Right atrium auricular region (tissue), 2 donors: Measurements from ENCODE around the gene RAB17. TPM values are rescaled to one million over a fixed set of nuclear protein-coding genes. Genes with fewer than 3 reads are reported as not detected.
A peak's percentile ranks its signal among the peaks of the same experiment; 100 is the strongest.

Experiments used
- DNase-seq: peaks from one replicate; pipeline ENCODE4 v3.0.0-alpha.2; 2019; ENCODE audit warnings: low spot score
- H3K27ac ChIP-seq, 2 donors: fragments of 200-600 bp; sonication (generic); 1 replicate in 1 of 2; 2 replicates in 1 of 2; pipeline ENCODE4 v1.5.1; 2016 to 2019
- H3K27me3 ChIP-seq, 2 donors: fragments of 200-600 bp; sonication (generic); one replicate each; pipeline versions ENCODE4 v1.5.1 to v1.6.0; 2017 to 2019
- H3K36me3 ChIP-seq: fragments of 200-600 bp; sonication (generic); one replicate; pipeline ENCODE4 v1.5.1; 2016
- H3K4me1 ChIP-seq, 2 donors: fragments of 200-600 bp; sonication (generic); one replicate each; pipeline versions ENCODE4 v1.5.1 to v1.6.0; 2017 to 2019
- H3K4me3 ChIP-seq, 2 donors: fragments of 200-600 bp; sonication (generic); 1 replicate in 1 of 2; 2 replicates in 1 of 2; pipeline ENCODE4 v1.5.1; 2017 to 2019; ENCODE audit warnings: mild to moderate bottlenecking in 1 of 2, moderate library complexity in 1 of 2
- H3K9me3 ChIP-seq, 2 donors: fragments of 200-600 bp; sonication (generic); one replicate each; pipeline ENCODE4 v1.5.1; 2019
- total RNA-seq, 2 donors: library from RNA; depleted of rRNA; stranded (reverse); fragments of >200 nt; gene quantifications; one replicate each; pipeline ENCODE4 v1.1.0, GENCODE V29; 2016
- TF ChIP-seq, protein P1 (sequence below), 2 donors: fragments of 200-600 bp; sonication (generic); IDR thresholded peaks; one replicate each; pipeline ENCODE4 v1.5.1; 2019; ENCODE audit warnings: antibody characterized with exemption in 2 of 2

RAB17 gene
- total RNA-seq, 2 donors from 2014 or later: 1.0 to 4.5 TPM

DNA sequence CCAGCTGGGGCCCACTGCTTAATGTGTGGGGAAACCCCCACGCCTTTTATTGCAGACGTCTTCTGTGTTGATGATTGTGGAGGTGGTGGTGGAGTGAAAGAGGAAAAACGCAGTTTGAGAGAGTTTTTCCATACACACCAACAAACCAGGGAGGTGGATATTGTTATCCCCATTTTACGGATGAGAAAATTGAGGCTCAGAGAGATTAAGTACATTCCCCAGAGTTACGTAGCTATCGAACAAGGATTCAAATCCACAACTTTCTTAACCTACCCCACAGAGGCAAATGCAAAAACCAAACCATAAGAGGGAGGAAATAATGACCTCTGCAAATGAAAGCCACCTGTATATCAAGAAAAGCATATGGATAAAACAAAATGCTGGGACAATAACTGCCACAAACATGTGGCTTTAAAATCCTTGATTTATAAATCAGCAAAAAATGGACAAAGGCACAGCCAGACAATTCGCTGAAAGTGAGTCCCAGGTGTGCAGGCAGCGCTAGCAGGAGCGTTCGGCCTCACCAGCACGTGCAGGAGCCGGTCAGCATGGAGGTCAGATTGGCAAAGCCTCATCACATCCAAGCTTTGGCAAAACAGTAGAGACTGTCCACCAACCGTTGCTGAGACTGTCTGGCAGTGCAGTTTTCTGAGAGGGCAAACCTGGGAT is 12.6 kb upstream of the RAB17 start:
- H3K27me3 ChIP-seq: no peaks in the 10 kb centered on the region
- no peak for DNase-seq
- no peaks in the 10 kb centered on the region for H3K36me3 ChIP-seq
- no peak overlapping the region for H3K4me3 ChIP-seq
- H3K9me3 ChIP-seq: no peaks in the 10 kb centered on the region
- H3K27ac ChIP-seq: peak overlapping the region; percentile 2 to 45
- TF ChIP-seq, protein P1, sequence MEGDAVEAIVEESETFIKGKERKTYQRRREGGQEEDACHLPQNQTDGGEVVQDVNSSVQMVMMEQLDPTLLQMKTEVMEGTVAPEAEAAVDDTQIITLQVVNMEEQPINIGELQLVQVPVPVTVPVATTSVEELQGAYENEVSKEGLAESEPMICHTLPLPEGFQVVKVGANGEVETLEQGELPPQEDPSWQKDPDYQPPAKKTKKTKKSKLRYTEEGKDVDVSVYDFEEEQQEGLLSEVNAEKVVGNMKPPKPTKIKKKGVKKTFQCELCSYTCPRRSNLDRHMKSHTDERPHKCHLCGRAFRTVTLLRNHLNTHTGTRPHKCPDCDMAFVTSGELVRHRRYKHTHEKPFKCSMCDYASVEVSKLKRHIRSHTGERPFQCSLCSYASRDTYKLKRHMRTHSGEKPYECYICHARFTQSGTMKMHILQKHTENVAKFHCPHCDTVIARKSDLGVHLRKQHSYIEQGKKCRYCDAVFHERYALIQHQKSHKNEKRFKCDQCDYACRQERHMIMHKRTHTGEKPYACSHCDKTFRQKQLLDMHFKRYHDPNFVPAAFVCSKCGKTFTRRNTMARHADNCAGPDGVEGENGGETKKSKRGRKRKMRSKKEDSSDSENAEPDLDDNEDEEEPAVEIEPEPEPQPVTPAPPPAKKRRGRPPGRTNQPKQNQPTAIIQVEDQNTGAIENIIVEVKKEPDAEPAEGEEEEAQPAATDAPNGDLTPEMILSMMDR (IDR thresholded peaks at IDR 0.05): no peak
- H3K4me1 ChIP-seq: peaks cover 0 to 38% of the 10 kb centered on the region in 2 donors

DNA sequence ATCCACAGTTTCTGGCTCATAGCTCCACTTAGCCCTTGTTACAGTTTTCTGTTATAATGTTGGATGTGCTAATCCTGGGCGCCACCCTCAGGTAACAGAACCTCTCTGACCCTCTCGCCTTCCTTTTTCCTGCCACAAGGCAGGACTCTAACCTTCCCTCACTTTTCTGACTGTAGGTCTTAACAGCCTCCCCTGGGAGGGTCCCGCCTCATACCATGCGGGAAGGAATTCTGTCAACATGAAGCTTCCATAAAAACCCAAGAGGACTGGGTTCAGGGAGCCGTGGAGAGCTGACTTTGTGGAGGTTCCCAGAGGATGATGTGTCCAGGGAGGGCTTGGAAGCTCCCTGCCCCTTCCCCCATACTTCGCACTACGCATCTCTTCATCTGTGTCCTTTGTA is 11.9 kb upstream of the RAB17 start:
- DNase-seq: no peak
- Histone ChIP-seq H3K27ac (no peak overlapping the region), H3K36me3 (no peaks in the 10 kb centered on the region), H3K27me3 (no peaks in the 10 kb centered on the region), H3K4me3 (no peak overlapping the region), H3K9me3 (no peaks in the 10 kb centered on the region), H3K4me1 (peaks cover 0 to 38% of the 10 kb centered on the region in 2 donors)
- TF ChIP-seq, protein P1 (IDR thresholded peaks at IDR 0.05): no peak

DNA sequence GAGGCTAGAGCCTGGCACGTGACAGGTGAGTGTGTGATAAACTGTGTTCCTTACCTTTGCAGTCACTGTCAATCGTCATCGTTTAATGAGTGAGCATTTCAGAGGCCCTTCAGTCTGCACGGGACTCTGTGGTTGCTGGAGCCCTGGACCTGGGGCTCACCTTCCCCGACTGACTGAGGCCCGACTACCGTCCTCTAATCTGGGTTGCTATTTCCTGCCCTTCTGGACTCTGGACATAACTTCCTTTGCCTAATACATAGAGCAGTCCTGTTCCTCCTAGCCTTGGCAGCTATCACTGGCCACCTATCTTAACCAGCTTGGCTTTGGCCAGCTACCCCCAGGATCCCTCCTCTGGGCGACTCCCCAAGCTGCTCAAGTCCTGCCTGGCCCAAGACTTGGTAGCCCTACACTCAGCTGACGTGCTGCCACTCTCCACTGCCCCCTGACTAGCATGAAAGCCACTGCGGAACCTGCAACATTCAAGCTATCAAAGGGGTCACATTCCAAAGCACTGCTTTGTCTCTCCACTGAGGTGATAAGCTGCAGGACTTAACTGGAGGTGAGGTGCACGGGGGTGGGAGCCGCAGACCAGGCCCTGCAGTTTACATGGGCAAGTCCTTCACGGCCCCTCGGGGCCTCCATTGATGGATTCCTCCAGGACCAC is 11.1 kb upstream of the RAB17 start:
- Histone ChIP-seq H3K36me3 (no peaks in the 10 kb centered on the region), H3K4me1 (peaks cover 0 to 38% of the 10 kb centered on the region in 2 donors), H3K27ac (peak overlapping the region; percentile 81 to 89), H3K27me3 (no peaks in the 10 kb centered on the region), H3K4me3 (no peak overlapping the region), H3K9me3 (no peaks in the 10 kb centered on the region)
- DNase-seq: no peak
- TF ChIP-seq, protein P1 (IDR thresholded peaks at IDR 0.05): peak in 1 of 2 donors; percentile 19

GRCh38 chr2:237600205-237600846 is 9.8 kb upstream of the RAB17 start:
- DNase-seq: peak; percentile 86
- TF ChIP-seq, protein P1 (IDR thresholded peaks at IDR 0.05): peak in 1 of 2 donors; percentile 64
- no peaks in the 10 kb centered on the region for H3K9me3 ChIP-seq
- peak overlapping the region; percentile 81 to 89 for H3K27ac ChIP-seq
- no peaks in the 10 kb centered on the region for H3K27me3 ChIP-seq
- H3K4me1 ChIP-seq: peaks cover 0 to 38% of the 10 kb centered on the region in 2 donors
- no peaks in the 10 kb centered on the region for H3K36me3 ChIP-seq
- peak overlapping the region in 1 of 2 donors; percentile 23 for H3K4me3 ChIP-seq

DNA sequence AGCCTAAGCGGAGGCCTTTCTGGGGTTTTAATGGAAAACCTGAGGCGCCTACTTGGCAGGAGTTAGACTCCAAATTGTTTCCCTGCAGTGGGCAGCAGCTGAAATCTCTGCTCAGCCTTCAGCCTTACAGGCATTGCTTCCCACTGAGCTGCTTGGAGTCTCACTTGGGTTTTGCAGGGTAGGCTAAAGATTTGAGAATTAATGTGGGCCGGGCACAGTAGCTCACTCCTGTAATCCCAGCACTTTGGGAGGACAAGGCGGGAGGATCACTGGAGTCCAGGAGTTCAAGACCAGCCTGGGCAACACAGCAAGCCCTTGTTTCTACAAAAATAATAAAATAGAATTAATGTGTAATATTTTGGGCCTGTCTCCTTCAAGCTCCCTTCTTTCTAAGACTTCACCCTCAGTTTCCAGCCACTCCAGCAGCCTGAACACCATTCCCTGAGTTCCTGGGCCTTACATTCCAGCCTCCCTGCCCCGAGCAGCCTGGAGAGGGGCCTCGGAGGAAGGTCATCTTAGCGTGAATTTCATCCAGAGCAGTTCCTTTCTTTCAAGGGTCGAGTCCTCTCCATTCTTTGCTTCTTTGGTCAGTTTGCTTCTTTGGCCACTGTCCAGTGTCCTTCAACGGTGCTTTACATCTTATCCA is 9.1 kb upstream of the RAB17 start:
- Histone ChIP-seq H3K36me3 (no peaks in the 10 kb centered on the region), H3K4me1 (peaks cover 0 to 45% of the 10 kb centered on the region in 2 donors), H3K9me3 (no peaks in the 10 kb centered on the region), H3K4me3 (peak overlapping the region in 1 of 2 donors; percentile 23), H3K27ac (peak overlapping the region; percentile 81 to 89), H3K27me3 (no peaks in the 10 kb centered on the region)
- no peak for DNase-seq
- TF ChIP-seq, protein P1 (IDR thresholded peaks at IDR 0.05): no peak
